Measurements from ENCODE around the gene IGSF9. TPM values are rescaled to one million over a fixed set of nuclear protein-coding genes. Genes with fewer than 3 reads are reported as not detected.

The IGSF9 gene
- total and polyA plus RNA-seq, 2 experiments from 2014 or later, result 10.3 to 27.6 TPM

GRCh38 chr1:159942632-159943277, 2.7 kb downstream of the IGSF9 start (continued):
- TF ChIP-seq, protein P1, sequence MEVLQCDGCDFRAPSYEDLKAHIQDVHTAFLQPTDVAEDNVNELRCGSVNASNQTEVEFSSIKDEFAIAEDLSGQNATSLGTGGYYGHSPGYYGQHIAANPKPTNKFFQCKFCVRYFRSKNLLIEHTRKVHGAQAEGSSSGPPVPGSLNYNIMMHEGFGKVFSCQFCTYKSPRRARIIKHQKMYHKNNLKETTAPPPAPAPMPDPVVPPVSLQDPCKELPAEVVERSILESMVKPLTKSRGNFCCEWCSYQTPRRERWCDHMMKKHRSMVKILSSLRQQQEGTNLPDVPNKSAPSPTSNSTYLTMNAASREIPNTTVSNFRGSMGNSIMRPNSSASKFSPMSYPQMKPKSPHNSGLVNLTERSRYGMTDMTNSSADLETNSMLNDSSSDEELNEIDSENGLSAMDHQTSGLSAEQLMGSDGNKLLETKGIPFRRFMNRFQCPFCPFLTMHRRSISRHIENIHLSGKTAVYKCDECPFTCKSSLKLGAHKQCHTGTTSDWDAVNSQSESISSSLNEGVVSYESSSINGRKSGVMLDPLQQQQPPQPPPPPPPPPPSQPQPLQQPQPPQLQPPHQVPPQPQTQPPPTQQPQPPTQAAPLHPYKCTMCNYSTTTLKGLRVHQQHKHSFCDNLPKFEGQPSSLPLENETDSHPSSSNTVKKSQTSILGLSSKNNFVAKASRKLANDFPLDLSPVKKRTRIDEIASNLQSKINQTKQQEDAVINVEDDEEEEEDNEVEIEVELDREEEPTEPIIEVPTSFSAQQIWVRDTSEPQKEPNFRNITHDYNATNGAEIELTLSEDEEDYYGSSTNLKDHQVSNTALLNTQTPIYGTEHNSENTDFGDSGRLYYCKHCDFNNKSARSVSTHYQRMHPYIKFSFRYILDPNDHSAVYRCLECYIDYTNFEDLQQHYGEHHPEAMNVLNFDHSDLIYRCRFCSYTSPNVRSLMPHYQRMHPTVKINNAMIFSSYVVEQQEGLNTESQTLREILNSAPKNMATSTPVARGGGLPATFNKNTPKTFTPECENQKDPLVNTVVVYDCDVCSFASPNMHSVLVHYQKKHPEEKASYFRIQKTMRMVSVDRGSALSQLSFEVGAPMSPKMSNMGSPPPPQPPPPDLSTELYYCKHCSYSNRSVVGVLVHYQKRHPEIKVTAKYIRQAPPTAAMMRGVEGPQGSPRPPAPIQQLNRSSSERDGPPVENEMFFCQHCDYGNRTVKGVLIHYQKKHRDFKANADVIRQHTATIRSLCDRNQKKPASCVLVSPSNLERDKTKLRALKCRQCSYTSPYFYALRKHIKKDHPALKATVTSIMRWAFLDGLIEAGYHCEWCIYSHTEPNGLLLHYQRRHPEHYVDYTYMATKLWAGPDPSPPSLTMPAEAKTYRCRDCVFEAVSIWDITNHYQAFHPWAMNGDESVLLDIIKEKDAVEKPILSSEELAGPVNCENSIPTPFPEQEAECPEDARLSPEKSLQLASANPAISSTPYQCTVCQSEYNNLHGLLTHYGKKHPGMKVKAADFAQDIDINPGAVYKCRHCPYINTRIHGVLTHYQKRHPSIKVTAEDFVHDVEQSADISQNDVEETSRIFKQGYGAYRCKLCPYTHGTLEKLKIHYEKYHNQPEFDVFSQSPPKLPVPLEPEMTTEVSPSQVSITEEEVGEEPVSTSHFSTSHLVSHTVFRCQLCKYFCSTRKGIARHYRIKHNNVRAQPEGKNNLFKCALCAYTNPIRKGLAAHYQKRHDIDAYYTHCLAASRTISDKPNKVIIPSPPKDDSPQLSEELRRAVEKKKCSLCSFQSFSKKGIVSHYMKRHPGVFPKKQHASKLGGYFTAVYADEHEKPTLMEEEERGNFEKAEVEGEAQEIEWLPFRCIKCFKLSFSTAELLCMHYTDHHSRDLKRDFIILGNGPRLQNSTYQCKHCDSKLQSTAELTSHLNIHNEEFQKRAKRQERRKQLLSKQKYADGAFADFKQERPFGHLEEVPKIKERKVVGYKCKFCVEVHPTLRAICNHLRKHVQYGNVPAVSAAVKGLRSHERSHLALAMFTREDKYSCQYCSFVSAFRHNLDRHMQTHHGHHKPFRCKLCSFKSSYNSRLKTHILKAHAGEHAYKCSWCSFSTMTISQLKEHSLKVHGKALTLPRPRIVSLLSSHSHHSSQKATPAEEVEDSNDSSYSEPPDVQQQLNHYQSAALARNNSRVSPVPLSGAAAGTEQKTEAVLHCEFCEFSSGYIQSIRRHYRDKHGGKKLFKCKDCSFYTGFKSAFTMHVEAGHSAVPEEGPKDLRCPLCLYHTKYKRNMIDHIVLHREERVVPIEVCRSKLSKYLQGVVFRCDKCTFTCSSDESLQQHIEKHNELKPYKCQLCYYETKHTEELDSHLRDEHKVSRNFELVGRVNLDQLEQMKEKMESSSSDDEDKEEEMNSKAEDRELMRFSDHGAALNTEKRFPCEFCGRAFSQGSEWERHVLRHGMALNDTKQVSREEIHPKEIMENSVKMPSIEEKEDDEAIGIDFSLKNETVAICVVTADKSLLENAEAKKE (CRISPR knock-in tag; IDR thresholded peaks at IDR 0.05), result no peak
- TF ChIP-seq ZNF331 (CRISPR knock-in tag; IDR thresholded peaks at IDR 0.05; ENCODE audit: low read depth) (no peak), NANOG (IDR thresholded peaks at IDR 0.05; ENCODE audit: borderline replicate concordance) (no peak), POLR2AphosphoS5 (IDR thresholded peaks at IDR 0.05; ENCODE audit: low read depth) (no peak), JUNB (IDR thresholded peaks at IDR 0.05; ENCODE audit: unreplicated experiment) (no peak), CTCF (conservative IDR thresholded peaks at IDR 0.05; ENCODE audit: low read depth in 2 of 2) (no peak), ZNF114 (CRISPR knock-in tag; IDR thresholded peaks at IDR 0.05) (no peak)
